GM12878 (cell line): ENCODE measurements around the gene ERLEC1. TPM values are rescaled to one million over a fixed set of nuclear protein-coding genes. Genes with fewer than 3 reads are reported as not detected.
A peak's percentile ranks its signal among the peaks of the same experiment; 100 is the strongest.

Source experiments
- CUX1 ChIP-seq: IDR thresholded peaks from 2 replicates; pipeline ENCODE4 v1.6.1; 2012; ENCODE audit warnings: improper control_type of control experiment, low read depth, low read length; ENCODE audit not compliant: insufficient replicate concordance
- E4F1 ChIP-seq: fragments of 450-650 bp; IDR thresholded peaks from 2 replicates; pipeline ENCODE4 v1.6.1; 2018; ENCODE audit warnings: borderline replicate concordance, mild to moderate bottlenecking; ENCODE audit not compliant: partially characterized antibody
- IKZF2 ChIP-seq, 2 experiments: fragments of 450-650 bp; IDR thresholded peaks; 2 replicates each; pipeline ENCODE4 v1.6.1; 2017; ENCODE audit warnings: mild to moderate bottlenecking in 2 of 2, moderate library complexity in 2 of 2
- MEF2A ChIP-seq: IDR thresholded peaks from 2 replicates; pipeline ENCODE4 v1.6.1; 2011; ENCODE audit warnings: low read depth, mild to moderate bottlenecking, low read length, moderate library complexity; ENCODE audit not compliant: insufficient read depth
- NBN ChIP-seq: fragments of 450-650 bp; IDR thresholded peaks from 2 replicates; pipeline ENCODE4 v1.6.1; 2016
- PBX3 ChIP-seq: IDR thresholded peaks from 2 replicates; pipeline ENCODE4 v1.6.1; 2011; ENCODE audit warnings: mild to moderate bottlenecking, low read depth, low read length, moderate library complexity; ENCODE audit not compliant: insufficient replicate concordance
- PKNOX1 ChIP-seq: fragments of 450-650 bp; IDR thresholded peaks from 2 replicates; pipeline ENCODE4 v1.6.1; 2016; ENCODE audit warnings: mild to moderate bottlenecking
- SRF ChIP-seq, 2 experiments: IDR thresholded peaks; 2 replicates each; pipeline ENCODE4 v1.6.1; 2011; ENCODE audit warnings: low read depth in 2 of 2, low read length in 2 of 2, mild to moderate bottlenecking in 1 of 2, moderate library complexity in 1 of 2
- TCF12 ChIP-seq: IDR thresholded peaks from 2 replicates; pipeline ENCODE4 v1.6.1; 2011; ENCODE audit warnings: low read depth, mild to moderate bottlenecking, low read length
- YY1 ChIP-seq: IDR thresholded peaks from 2 replicates; pipeline ENCODE4 v1.6.1; 2011; ENCODE audit warnings: low read depth, mild to moderate bottlenecking, low read length
- ZBED1 ChIP-seq: IDR thresholded peaks from 2 replicates; pipeline ENCODE4 v1.6.1; 2016; ENCODE audit warnings: borderline replicate concordance
- ZBTB40 ChIP-seq: fragments of 450-650 bp; IDR thresholded peaks from 2 replicates; pipeline ENCODE4 v1.6.1; 2016; ENCODE audit warnings: mild to moderate bottlenecking, moderate library complexity, borderline replicate concordance
- ZNF24 ChIP-seq: fragments of 450-650 bp; IDR thresholded peaks from 2 replicates; pipeline ENCODE4 v1.6.1; 2017; ENCODE audit warnings: antibody characterized with exemption, mild to moderate bottlenecking
- polyA plus RNA-seq, 11 experiments: library from polyadenylated mRNA; depleted of rRNA in 4 of 11; unstranded in 6 of 11; stranded (reverse) in 5 of 11; fragments of >200 nt; fragmentation: Nextera tagmentation in 4 of 11; fragmentation: Illumina TruSeq in 1 of 11; extraction: Ambion mirVana in 4 of 11; extraction: Trizol in 1 of 11; gene quantifications; 1 replicate in 1 of 11; 2 replicates in 10 of 11; pipeline versions ENCODE4 v1.2.1 to v1.2.3, GENCODE V29; 2011 to 2016; ENCODE audit warnings: inconsistent platforms in 2 of 11, missing spikeins in 2 of 11, low read depth in 1 of 11
- total RNA-seq, 4 experiments: library from RNA; depleted of rRNA in 3 of 4; stranded (reverse); fragments of >200 nt in 3 of 4; fragmentation: Illumina TruSeq in 1 of 4; extraction: Trizol in 1 of 4; gene quantifications; 2 replicates each; pipeline versions ENCODE4 v1.2.1 to v1.2.3, GENCODE V29; 2013 to 2021

ERLEC1 gene
- total and polyA plus RNA-seq, 10 of the 15 experiments (the other 5 are each of a cell fraction or from before 2014, with no cell fraction given) = 14.1 to 52.2 (median 30.0) TPM

GRCh38 chr2:53786705-53787613, at the start of gene ERLEC1, which contains the start of gene ASB3 (continued):
- TF ChIP-seq IKZF2 (IDR thresholded peaks at IDR 0.05) = peak; percentile 15 to 40; a peak in 2 of 4 replicates
- 0 out of 2 replicates have a peak, but pooled peaks have one; percentile 3 for TF ChIP-seq ZNF24
- TF ChIP-seq SRF (IDR thresholded peaks at IDR 0.05; ENCODE audit: low read depth in 2 of 2, low read length in 2 of 2) = peak in 1 of 2 experiments; percentile 46; a peak in 2 of 4 replicates
- TF ChIP-seq TCF12 = 0 out of 2 replicates have a peak, but pooled peaks have one; percentile 18
- peak; percentile 61; the same call in 1 of the 2 replicates for TF ChIP-seq MEF2A
- TF ChIP-seq YY1 = peak; percentile 84
- TF ChIP-seq CUX1 = no peak
- TF ChIP-seq ZBTB40 = peak; percentile 95
- TF ChIP-seq E4F1 = peak; percentile 10
- TF ChIP-seq NBN = peak; percentile 67; the same call in 1 of the 2 replicates
- 0 out of 2 replicates have a peak, but pooled peaks have one; percentile 6 for TF ChIP-seq ZBED1
- peak; percentile 66 for TF ChIP-seq PKNOX1
- no peak for TF ChIP-seq PBX3
